Psoas muscle (tissue), 8 donors: ENCODE data around the gene MTUS2. TPM values are rescaled to one million over a fixed set of nuclear protein-coding genes. Genes with fewer than 3 reads are reported as not detected.

Experiments used
- ATAC-seq, 4 donors: fragments of 200-7000 bp; cut with Tn5 transposase; one replicate each; pipeline ENCODE4 v1.9.1; 2020; ENCODE audit warnings: moderate library complexity in 3 of 4, mild to moderate bottlenecking in 2 of 4
- DNase-seq, 2 donors: peaks; one replicate each; pipeline ENCODE4 v3.0.0-alpha.2; 2020
- H3K27ac ChIP-seq: fragments of 200-600 bp; one replicate; pipeline ENCODE4 v1.8.0; 2022
- H3K27me3 ChIP-seq, 3 donors: fragments of 200-600 bp in 1 of 3; one replicate each; pipeline versions ENCODE4 v1.6.1 to v1.8.0; 2013 to 2022; ENCODE audit warnings: low read length in 2 of 3, mild to moderate bottlenecking in 2 of 3, moderate library complexity in 1 of 3; ENCODE audit not compliant: insufficient read depth in 3 of 3
- H3K36me3 ChIP-seq, 2 donors: fragments of 200-600 bp in 1 of 2; one replicate each; pipeline versions ENCODE4 v1.6.1 to v1.8.0; 2013 to 2022; ENCODE audit warnings: low read depth in 1 of 2, mild to moderate bottlenecking in 1 of 2, moderate library complexity in 1 of 2; ENCODE audit not compliant: insufficient read depth in 1 of 2
- H3K4me1 ChIP-seq: fragments of 200-600 bp; one replicate; pipeline ENCODE4 v1.8.0; 2022
- H3K4me3 ChIP-seq: fragments of 200-600 bp; one replicate; pipeline ENCODE4 v1.8.0; 2022; ENCODE audit warnings: mild to moderate bottlenecking
- H3K9me3 ChIP-seq: fragments of 200-600 bp; one replicate; pipeline ENCODE4 v1.8.0; 2022
- CTCF ChIP-seq: fragments of 200-600 bp; IDR thresholded peaks from one replicate; pipeline ENCODE4 v1.8.0; 2022; ENCODE audit warnings: antibody characterized with exemption
- WGBS, 3 donors: extraction: QIAGEN DNeasy Blood & Tissue Kit; methylation state at CpG; one replicate each; pipeline versions ENCODE4 v1.1.6 to v1.1.7; 2013; 5-methylcytosine and 5-hydroxymethylcytosine counted together
- intact Hi-C, 2 donors: fragments of 100-400 bp; cut with DNase I; formaldehyde crosslinking; loops; one replicate each; pipeline versions ENCODE4 v1.11.0 to v1.14.2; 2022
- polyA plus RNA-seq, 3 donors: library from polyadenylated mRNA; stranded (reverse); fragments of 200-250 nt; gene quantifications; one replicate each; pipeline ENCODE4 v1.2.3, GENCODE V29; 2013
- total RNA-seq, 4 donors: library from RNA; stranded (reverse); fragmentation: NEBNext Ultra II Directional in 2 of 4; extraction: Animal tissue kit (Norgen Biotek cat#: 25700) in 2 of 4; gene quantifications; one replicate each; pipeline versions ENCODE4 v1.2.1 to v1.2.4, GENCODE V29; 2021 to 2023
- donor health status: healthy with polysubstance abuse.
- donor health status: DM: no; HTN: no; CAD: no; lungs with moderate emphysema.
- donor health status: Bipolar disorder and iron deficiency.
- donor health status: healthy.
- donor health status: DM: yes; HTN: yes; CAD: no.
- donor health status: DM: no; HTN: no; CAD: no.
- donor health status: DM: no; HTN: no; CAD: no.
- donor health status: DM: yes; HTN: yes; CAD: no.

Gene MTUS2
- total and polyA plus RNA-seq, 7 donors, result 0.03 to 0.79 (median 0.14) TPM; not detected in 2

- Histone ChIP-seq H3K9me3 (no peaks in the 10 kb centered on the region), H3K27me3 (no peaks in the 10 kb centered on the region), H3K36me3 (no peaks in the 10 kb centered on the region), H3K4me3 (no peak overlapping the region), H3K27ac (no peak overlapping the region), H3K4me1 (no peaks in the 10 kb centered on the region)
- DNase-seq (no peak), ATAC-seq (no peak)
- WGBS, 3 donors, result 64 to 87% (median 68%) methylated on average over 8 of the region's 8 CpGs
- intact Hi-C loops, result no loop called here
- TF ChIP-seq CTCF, result no peak
These were observed 725.8 kb downstream of the MTUS2 start for GRCh38 chr13:29545988-29546387.

DNA sequence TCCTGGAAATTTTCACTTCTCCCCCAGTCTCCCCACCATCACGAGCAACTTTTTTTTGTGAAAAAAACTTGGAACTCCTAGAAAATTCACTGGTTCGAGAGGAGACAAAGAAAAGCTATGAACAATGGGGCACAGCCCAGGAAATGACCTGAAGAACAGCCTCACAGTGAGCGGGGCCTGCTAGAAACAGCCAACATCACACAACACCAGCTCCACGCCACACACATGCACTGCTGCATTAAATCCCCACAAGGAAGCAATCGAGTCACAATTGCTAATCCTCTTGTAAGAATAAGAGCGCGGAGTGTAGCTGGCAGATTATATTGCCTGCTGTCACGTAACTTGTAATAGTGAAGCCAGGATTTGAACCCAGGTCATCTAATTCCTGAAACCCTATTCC is 726.5 kb downstream of the MTUS2 start:
- Histone ChIP-seq H3K4me3 (no peak overlapping the region), H3K27ac (no peak overlapping the region), H3K27me3 (no peaks in the 10 kb centered on the region), H3K9me3 (no peaks in the 10 kb centered on the region), H3K4me1 (no peaks in the 10 kb centered on the region), H3K36me3 (no peaks in the 10 kb centered on the region)
- intact Hi-C loops, result no loop called here
- ATAC-seq (no peak), DNase-seq (no peak)
- no peak for TF ChIP-seq CTCF
- 59 to 73% (median 63%) methylated on average over 8 of the region's 8 CpGs for WGBS, 3 donors

DNA sequence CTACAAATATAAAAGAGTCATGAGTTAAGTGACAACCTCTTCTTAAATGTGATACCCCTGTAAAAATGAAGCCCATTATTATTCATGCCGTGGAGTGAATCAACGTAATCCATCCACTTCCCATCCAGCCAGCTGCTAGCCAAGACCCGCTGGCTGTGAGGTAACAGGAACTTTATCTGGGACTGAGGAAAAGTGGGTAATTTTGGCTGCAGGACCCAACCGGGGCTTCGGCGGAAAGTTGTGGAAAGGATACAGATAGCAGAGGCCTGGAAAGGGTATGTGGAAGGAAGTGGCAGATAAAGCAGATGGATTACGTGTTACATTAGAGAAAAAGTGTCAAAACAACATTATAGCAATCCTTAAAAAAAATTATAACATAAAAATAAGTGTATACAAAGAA is 727.0 kb downstream of the MTUS2 start:
- ATAC-seq, result no peak
- DNase-seq, result no peak
- Histone ChIP-seq H3K36me3 (no peaks in the 10 kb centered on the region), H3K27me3 (no peaks in the 10 kb centered on the region), H3K4me3 (no peak overlapping the region), H3K27ac (no peak overlapping the region), H3K9me3 (no peaks in the 10 kb centered on the region), H3K4me1 (no peaks in the 10 kb centered on the region)
- TF ChIP-seq CTCF, result no peak
- intact Hi-C loops, result no loop called here
- WGBS, 3 donors, result 35 to 45% (median 36%) methylated on average over 7 of the region's 7 CpGs

DNA sequence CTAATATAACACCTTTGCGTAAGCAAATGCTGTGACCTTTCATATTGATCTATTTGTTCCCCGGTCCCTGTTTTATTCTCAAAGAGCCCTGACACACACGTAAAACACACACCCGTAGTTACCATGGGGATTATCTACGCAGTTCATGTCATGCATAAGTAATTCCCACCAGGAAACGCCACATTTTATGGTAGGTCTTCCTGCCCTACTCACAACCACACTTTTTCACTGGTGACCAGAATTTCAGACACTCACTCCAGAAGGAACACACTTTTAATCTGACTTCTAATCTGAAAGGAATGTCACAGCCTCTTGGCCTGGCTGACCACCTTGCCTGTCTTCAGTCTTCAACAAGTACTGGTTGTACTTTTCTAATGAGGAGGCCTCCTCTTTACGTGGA is 728.6 kb downstream of the MTUS2 start:
- ATAC-seq, result no peak
- 80 to 89% (median 87%) methylated on average over 7 of the region's 7 CpGs for WGBS, 3 donors
- H3K27me3 ChIP-seq, result no peaks in the 10 kb centered on the region
- no peaks in the 10 kb centered on the region for H3K4me1 ChIP-seq
- no peak for TF ChIP-seq CTCF
- H3K27ac ChIP-seq, result no peak overlapping the region
- H3K4me3 ChIP-seq, result no peak overlapping the region
- no peak for DNase-seq
- intact Hi-C loops, result no loop called here
- no peaks in the 10 kb centered on the region for H3K9me3 ChIP-seq
- peaks cover 0 to 7% of the 10 kb centered on the region in 2 donors for H3K36me3 ChIP-seq

DNA sequence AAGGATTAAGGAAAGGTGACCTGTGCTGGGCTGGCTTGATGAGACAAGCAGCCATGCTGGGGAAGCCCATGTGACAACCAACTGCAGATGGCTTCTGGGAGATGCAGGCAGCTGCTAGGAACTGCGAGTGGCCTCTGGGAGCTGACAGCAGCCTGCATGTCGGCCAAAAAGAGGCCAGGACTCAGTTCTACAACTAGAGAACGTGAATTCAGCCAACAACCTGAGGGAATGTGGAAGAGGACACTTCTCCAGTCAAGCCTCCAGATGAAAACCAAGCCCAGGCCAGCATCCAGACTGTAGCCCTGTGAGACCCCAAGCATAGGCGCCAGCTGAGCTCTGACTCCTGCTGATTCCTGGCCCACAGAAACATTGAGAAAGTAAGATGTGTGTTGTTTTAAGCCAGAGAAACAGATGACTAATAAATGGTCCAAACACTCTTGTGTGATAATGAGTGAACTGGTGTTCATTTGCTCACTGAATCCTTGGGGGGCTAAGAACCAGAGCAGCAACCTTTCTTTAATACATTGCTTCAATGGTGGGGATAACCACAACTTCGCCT is 730.4 kb downstream of the MTUS2 start:
- H3K4me3 ChIP-seq, result no peak overlapping the region
- H3K27ac ChIP-seq, result no peak overlapping the region
- H3K9me3 ChIP-seq, result no peaks in the 10 kb centered on the region
- H3K4me1 ChIP-seq, result no peaks in the 10 kb centered on the region
- no peak for ATAC-seq
- 61 to 80% (median 70%) methylated on average over 5 of the region's 5 CpGs for WGBS, 3 donors
- H3K27me3 ChIP-seq, result no peaks in the 10 kb centered on the region
- peaks cover 0 to 7% of the 10 kb centered on the region in 2 donors for H3K36me3 ChIP-seq
- no peak for TF ChIP-seq CTCF
- no peak for DNase-seq
- intact Hi-C loops, result no loop called here
